ENCODE measurements around the gene NACC2. TPM values are rescaled to one million over a fixed set of nuclear protein-coding genes. Genes with fewer than 3 reads are reported as not detected.
A peak's percentile ranks its signal among the peaks of the same experiment; 100 is the strongest.

NACC2 gene
- total and polyA plus RNA-seq, 2 donors (not counting 1 experiment from before 2014, with no cell fraction given), result 12.3 to 18.2 TPM

DNA sequence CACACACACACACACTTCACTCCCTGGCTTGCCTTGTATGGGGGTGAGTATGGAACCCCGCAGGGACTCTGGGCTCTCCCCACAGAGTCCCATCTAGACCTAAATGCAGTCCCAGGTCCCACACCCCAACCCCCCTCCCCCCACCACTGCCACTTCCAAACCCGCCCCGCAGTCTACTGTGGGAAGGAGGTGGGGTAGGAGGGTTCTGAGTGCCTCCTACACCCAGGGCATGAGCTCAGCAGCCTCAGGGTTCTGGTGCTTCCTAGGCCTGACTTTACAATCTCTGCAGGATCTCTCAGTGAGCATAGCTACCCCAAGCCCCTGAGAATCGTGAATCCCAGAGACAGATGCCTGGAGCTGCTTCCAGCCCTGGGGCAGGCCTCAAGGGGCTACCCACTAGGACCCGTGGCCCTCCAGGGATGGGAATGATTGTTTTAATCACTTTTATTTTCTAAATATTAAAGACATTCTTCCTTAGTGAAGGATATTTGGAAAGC is 1.5 kb upstream of the NACC2 start:
- no peak overlapping the region for H2AFZ ChIP-seq (ENCODE audit: low read length)
- peaks cover 4% of the 10 kb centered on the region for H3K36me3 ChIP-seq (ENCODE audit: control insufficient read depth, insufficient read depth, low read length)
- no peaks in the 10 kb centered on the region for H3K9me3 ChIP-seq (ENCODE audit: control insufficient read depth, insufficient read depth, low read depth, low read length)
- H3K4me2 ChIP-seq (ENCODE audit: extremely low read depth, insufficient read depth, low read length), result no peak overlapping the region
- no peaks in the 10 kb centered on the region for H4K20me1 ChIP-seq (ENCODE audit: control insufficient read depth, extremely low read depth, insufficient read depth, low read length)
- no peaks in the 10 kb centered on the region for H3K27me3 ChIP-seq (ENCODE audit: control insufficient read depth, insufficient read depth, low read length)
- DNase-seq (ENCODE audit: low read depth in 2 of 2), result no peak
- H3K4me1 ChIP-seq (ENCODE audit: control insufficient read depth, extremely low read depth, insufficient read depth, low read length), result peaks cover 10% of the 10 kb centered on the region
- no peak overlapping the region for H3K27ac ChIP-seq (ENCODE audit: insufficient read depth, low read length)
- H3K9ac ChIP-seq (ENCODE audit: insufficient read depth, low read length), result no peak overlapping the region
- no peak for TF ChIP-seq EZH2 (IDR thresholded peaks at IDR 0.05; ENCODE audit: low read length, missing control alignments)
- TF ChIP-seq, protein P1, sequence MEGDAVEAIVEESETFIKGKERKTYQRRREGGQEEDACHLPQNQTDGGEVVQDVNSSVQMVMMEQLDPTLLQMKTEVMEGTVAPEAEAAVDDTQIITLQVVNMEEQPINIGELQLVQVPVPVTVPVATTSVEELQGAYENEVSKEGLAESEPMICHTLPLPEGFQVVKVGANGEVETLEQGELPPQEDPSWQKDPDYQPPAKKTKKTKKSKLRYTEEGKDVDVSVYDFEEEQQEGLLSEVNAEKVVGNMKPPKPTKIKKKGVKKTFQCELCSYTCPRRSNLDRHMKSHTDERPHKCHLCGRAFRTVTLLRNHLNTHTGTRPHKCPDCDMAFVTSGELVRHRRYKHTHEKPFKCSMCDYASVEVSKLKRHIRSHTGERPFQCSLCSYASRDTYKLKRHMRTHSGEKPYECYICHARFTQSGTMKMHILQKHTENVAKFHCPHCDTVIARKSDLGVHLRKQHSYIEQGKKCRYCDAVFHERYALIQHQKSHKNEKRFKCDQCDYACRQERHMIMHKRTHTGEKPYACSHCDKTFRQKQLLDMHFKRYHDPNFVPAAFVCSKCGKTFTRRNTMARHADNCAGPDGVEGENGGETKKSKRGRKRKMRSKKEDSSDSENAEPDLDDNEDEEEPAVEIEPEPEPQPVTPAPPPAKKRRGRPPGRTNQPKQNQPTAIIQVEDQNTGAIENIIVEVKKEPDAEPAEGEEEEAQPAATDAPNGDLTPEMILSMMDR (conservative IDR thresholded peaks at IDR 0.05 in 1 of 2, IDR thresholded peaks at IDR 0.05 in 1 of 2; ENCODE audit: low read depth in 1 of 2, low read length in 2 of 2), result no peak
- peaks cover 29% of the 10 kb centered on the region for H3K79me2 ChIP-seq (ENCODE audit: control insufficient read depth, insufficient read depth, low read length)
- H3K4me3 ChIP-seq (replicated peaks in 1 of 4; ENCODE audit: control extremely low read depth in 1 of 4, insufficient read depth in 1 of 4, low read depth in 3 of 4, low read length in 4 of 4), result no peak overlapping the region

DNA sequence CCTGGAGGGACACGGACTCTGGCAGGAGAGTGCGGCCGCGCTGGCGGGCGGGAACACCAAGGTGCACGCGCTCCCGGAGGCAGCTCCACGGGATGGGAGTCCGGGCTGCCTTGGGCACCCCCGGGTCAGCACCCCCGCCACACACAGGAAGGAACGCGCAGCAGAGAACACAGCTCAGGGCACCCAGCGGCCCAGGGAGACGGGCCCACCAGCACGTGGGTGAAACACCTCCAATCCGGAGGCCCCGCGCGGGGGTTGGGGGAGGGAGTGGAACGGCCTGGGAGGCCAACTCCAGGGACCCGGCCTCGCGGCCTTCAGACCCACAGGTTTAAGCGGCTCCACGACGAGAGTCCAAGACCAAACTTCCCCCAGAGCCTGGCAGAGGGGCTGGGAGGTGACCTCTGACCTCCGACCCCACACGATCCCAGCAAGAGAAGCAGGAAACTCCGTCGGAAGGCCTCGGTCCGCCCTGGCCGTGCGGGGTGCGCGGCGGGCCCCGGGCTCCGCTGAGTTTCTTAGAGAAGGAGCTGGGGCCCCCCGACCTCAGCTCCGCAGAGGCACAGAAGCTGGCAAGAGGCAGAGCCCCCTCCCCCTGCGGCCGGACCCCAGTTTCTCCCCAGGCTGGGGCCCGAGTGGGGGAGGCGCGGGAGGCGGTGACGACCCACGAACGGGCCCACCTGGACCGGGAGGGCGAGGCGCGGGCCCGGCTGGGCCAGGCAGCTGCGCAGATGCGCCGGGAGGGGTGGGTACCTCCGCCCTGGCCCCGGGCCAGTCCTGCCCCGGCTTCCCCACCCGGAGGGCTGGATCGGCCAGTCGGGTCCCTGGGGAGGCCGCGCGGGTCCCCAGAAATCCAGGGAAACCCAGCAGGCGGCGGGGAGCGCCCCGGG is 851 bp downstream of the NACC2 start:
- peaks cover 10% of the 10 kb centered on the region for H3K4me1 ChIP-seq (ENCODE audit: control insufficient read depth, extremely low read depth, insufficient read depth, low read length)
- H3K36me3 ChIP-seq (ENCODE audit: control insufficient read depth, insufficient read depth, low read length), result peaks cover 4% of the 10 kb centered on the region
- peak overlapping the region; percentile 74 for H3K9ac ChIP-seq (ENCODE audit: insufficient read depth, low read length)
- peak; percentile 51 to 64 for DNase-seq (ENCODE audit: low read depth in 2 of 2)
- no peak for TF ChIP-seq EZH2 (IDR thresholded peaks at IDR 0.05; ENCODE audit: low read length, missing control alignments)
- TF ChIP-seq, protein P1 (conservative IDR thresholded peaks at IDR 0.05 in 1 of 2, IDR thresholded peaks at IDR 0.05 in 1 of 2; ENCODE audit: low read depth in 1 of 2, low read length in 2 of 2), result no peak
- H3K4me2 ChIP-seq (ENCODE audit: extremely low read depth, insufficient read depth, low read length), result peak overlapping the region; percentile 77
- H2AFZ ChIP-seq (ENCODE audit: low read length), result no peak overlapping the region
- H4K20me1 ChIP-seq (ENCODE audit: control insufficient read depth, extremely low read depth, insufficient read depth, low read length), result no peaks in the 10 kb centered on the region
- H3K79me2 ChIP-seq (ENCODE audit: control insufficient read depth, insufficient read depth, low read length), result peaks cover 46% of the 10 kb centered on the region
- H3K27ac ChIP-seq (ENCODE audit: insufficient read depth, low read length), result peak overlapping the region; percentile 61
- H3K9me3 ChIP-seq (ENCODE audit: control insufficient read depth, insufficient read depth, low read depth, low read length), result no peaks in the 10 kb centered on the region
- no peaks in the 10 kb centered on the region for H3K27me3 ChIP-seq (ENCODE audit: control insufficient read depth, insufficient read depth, low read length)
- peak overlapping the region; percentile 55 to 89 (median 72) for H3K4me3 ChIP-seq (replicated peaks in 1 of 4; ENCODE audit: control extremely low read depth in 1 of 4, insufficient read depth in 1 of 4, low read depth in 3 of 4, low read length in 4 of 4)

DNA sequence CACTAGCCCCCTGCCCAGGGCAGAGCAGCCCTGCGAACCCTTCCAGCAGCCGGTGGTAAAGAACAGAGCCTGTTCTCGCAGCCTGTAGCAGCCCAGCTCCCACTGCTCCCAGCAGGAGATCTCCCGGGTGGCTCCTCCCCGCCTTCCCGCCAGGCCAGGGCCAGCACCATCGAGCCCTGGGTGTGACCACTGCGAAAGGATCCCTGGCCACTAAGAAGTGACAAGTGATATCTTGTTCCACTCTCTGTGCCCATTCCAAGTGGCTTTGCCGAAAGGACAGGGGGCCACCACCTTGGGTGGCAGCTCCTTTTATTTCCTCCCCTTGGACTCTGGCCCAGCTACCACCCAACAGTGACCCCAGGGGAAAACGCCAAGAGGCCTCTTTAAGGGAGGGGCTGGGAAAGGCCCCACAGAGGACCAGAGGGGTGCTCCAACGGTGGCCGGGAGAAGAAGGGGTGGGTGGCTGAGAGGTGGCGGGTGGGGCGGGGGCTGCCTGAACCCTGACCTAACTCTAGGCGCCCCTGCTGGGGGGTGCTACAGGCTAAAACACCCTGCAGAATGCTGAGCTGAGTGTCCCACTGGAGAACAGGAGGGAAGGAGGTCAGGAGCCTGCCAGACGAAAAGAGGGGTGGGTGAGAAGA is 1.6 kb downstream of the NACC2 start:
- peak overlapping the region; percentile 77 for H3K4me2 ChIP-seq (ENCODE audit: extremely low read depth, insufficient read depth, low read length)
- H3K27me3 ChIP-seq (ENCODE audit: control insufficient read depth, insufficient read depth, low read length), result no peaks in the 10 kb centered on the region
- peak in 1 of 2 donors; percentile 35 for DNase-seq (ENCODE audit: low read depth in 2 of 2)
- TF ChIP-seq, protein P1 (conservative IDR thresholded peaks at IDR 0.05 in 1 of 2, IDR thresholded peaks at IDR 0.05 in 1 of 2; ENCODE audit: low read depth in 1 of 2, low read length in 2 of 2), result no peak
- no peak for TF ChIP-seq EZH2 (IDR thresholded peaks at IDR 0.05; ENCODE audit: low read length, missing control alignments)
- H2AFZ ChIP-seq (ENCODE audit: low read length), result no peak overlapping the region
- peak overlapping the region; percentile 23 for H3K9ac ChIP-seq (ENCODE audit: insufficient read depth, low read length)
- peaks cover 10% of the 10 kb centered on the region for H3K4me1 ChIP-seq (ENCODE audit: control insufficient read depth, extremely low read depth, insufficient read depth, low read length)
- no peaks in the 10 kb centered on the region for H4K20me1 ChIP-seq (ENCODE audit: control insufficient read depth, extremely low read depth, insufficient read depth, low read length)
- H3K36me3 ChIP-seq (ENCODE audit: control insufficient read depth, insufficient read depth, low read length), result peaks cover 4% of the 10 kb centered on the region
- H3K4me3 ChIP-seq (replicated peaks in 1 of 4; ENCODE audit: control extremely low read depth in 1 of 4, insufficient read depth in 1 of 4, low read depth in 3 of 4, low read length in 4 of 4), result peak overlapping the region; percentile 55 to 89 (median 72)
- H3K27ac ChIP-seq (ENCODE audit: insufficient read depth, low read length), result peak overlapping the region; percentile 38
- H3K79me2 ChIP-seq (ENCODE audit: control insufficient read depth, insufficient read depth, low read length), result peaks cover 53% of the 10 kb centered on the region
- no peaks in the 10 kb centered on the region for H3K9me3 ChIP-seq (ENCODE audit: control insufficient read depth, insufficient read depth, low read depth, low read length)

Data from fibroblast of lung (primary cell).